HG02943 (cell line): Measurements from ENCODE around the gene TMEM115.

Experiments used
- ATAC-seq: cut with Tn5 transposase; IDR thresholded peaks from one replicate; pipeline ENCODE4 v1.9.1; 2021; ENCODE audit warnings: mild to moderate bottlenecking, low read depth, moderate library complexity; ENCODE audit not compliant: unreplicated experiment

Gene TMEM115

DNA sequence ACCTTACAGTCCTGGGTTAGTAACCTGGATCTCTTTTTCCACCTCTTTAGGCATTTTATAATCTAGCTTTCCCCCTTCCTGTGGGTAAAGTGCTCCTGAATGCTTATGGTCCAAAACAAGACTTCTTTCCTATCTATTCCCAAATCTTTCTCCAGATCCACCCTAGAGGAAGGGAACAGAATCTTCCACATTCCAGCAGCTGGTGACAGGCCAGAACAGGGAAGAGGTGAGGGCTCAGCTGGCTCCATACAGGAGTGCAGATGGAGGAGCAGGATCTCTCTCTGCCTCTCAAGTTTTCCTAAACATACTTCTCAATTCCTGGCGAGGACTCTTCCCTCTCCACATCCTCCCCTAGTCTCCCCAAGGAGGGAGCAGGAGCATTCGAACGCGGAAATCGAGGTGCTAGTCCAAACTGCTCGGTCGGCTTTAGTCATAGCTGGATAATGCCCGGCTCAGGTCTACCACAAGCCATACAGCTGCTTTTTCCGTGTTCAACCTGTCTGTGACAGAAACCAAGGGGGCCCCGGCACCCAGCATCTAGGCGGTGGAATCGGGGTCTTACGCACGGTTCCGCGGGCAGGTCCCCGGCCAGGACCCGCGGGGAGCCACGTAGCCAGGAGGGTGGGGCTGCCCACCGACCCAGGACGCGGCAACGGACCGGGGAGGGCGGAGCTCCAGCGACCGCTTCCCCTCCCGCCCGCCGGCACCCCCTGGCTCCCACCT lies 22.7 kb downstream of the TMEM115 start:
- peak; percentile 31 for ATAC-seq

DNA sequence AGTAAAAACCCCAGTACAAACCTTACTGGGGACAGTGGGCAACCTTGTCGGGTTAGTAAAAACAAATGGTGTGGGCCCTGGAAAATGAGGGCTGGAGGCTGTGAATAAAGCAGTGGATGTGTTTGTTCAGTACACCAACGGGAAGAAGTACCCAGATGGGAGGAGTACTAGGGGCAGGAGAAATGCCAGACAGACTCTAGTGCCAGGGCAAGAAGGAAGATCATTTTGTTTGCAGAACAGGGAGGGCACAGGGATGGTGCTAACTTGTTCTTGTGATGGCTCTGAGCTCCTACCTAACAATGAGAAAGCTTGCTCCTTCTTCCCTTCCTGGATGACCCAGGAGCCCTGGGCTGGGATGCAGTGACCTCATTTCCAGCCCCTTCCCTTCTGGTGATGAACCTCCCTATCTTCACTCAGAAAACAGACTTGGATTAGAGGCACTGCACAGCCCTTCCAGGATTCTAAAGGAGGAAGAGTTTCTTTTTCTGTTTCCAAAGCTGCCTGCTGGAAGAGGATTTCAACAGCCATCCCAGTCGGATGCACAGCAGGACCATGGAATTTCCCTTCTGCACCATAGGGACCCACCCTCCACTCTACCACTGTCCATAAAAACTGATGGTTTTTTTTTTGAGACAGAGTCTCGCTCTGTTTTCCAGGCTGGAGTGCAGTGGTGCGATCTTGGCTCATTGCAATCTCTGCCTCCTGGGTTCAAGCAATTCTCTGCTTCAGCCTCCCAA lies 24.8 kb downstream of the TMEM115 start:
- no peak for ATAC-seq

DNA sequence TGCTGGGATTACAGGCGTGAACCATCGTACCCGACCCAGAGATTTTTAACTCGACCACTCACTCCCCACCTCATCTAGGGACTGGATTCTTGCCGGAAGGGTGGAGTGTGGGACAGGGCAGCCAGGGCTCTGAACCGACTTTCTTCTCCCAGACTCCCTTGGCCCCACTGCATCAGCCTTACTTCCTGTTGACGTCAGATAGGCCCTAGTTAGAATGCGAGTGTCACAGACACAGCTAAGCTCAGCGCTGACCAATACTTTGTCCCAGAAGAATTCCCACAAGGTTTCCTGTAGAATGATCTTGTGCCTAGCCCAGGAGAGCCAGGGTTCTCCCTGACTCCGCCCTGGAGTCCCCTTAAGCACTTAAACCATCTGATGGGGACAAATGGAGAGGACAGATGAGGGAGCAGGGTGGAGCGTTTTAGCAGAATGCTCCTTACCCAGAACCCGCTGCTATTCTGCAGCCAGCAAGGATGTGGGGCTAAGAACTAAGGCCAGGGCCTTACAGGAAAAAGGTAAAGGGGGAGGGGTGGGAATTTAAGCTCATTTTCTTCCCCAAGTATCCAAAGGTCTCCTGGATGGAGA lies 25.5 kb downstream of the TMEM115 start:
- ATAC-seq = no peak

DNA sequence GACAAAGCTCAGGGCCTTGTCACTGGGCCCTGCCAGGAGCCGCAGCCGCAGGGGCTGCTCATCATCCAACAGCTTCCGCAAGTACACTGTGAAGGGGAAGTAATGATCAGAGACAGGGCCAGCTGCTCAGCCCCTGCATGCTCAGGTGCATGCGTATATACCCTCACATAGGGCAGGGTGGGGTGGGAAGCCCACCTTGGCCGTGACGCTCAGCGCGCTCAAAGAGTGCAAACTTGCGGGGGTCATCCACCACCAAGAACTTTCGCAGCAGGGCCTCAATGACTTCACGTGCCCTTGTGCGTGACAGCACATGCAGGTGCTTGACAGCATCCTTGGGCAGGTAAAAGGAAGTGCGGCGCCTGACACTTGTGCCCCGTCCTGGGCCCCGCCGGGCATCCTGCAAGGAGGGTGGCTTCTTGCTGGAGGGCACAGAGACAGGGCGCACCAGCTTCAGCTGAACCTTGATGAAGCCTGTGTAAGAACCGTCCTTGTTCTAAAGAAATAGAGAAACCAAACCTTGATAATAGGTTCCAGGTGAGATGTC lies 27.9 kb downstream of the TMEM115 start:
- ATAC-seq = no peak

DNA sequence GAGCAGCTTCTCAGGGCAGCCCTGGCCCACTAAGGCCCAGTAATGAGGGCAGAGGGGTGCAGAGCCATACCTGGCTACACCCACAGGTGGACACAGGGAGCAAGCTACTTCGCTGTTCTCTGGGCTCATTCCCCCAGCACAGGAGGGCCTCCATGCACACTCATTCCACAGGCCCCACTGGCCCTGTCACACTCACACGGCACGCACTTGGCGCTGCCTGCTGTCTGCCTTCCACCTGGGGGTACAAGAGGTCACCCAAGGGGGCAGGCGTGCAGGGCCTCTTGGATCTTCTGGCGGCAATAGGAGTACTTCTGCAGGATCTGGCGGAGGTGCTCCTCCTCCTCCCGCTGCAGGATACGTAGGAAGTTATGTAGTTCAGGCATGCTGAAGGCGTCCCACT lies 29.0 kb downstream of the TMEM115 start:
- ATAC-seq = no peak

DNA sequence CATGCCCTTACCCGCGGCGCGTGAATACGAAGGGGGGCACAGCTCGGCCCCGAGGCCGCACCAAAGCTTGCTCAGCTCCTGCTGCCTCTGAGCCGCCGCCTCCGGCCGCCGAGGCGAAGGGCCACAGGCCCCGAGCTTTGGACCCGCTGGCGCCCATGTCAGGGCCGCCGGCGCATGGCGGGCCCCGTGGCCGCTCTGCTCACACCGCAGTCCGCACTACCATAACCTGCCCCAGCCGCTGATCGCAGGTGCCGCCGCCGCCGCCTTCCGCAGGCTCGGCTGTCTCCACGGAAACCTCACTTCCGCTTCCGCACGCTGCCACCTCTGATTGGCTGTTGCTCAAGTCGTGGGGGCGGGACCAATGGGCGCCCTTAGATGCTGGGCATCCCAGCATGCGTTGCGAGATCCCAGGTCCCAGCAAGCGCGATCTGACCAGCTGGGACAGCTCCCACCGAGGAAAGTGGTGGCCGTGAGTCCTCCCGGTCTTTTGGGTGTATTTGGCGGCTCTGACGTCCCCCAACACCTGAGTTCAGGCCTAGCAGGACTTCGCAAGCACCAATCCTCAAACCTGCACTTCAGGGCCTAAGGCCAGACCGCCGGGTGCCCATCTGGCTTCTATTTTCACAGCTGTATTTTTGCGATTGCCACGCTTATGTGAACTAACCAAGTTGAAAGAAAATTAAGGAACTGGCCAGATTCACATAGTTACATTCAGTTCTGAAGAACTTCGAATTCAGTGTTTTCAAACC lies 31.2 kb downstream of the TMEM115 start, which contains the start of gene TUSC2:
TUSC2 (minus strand) TSS at position 281 of the 749 bp plus-strand sequence; CDS start at position 157, 124 bp downstream.
- peak; percentile 87 for ATAC-seq

DNA sequence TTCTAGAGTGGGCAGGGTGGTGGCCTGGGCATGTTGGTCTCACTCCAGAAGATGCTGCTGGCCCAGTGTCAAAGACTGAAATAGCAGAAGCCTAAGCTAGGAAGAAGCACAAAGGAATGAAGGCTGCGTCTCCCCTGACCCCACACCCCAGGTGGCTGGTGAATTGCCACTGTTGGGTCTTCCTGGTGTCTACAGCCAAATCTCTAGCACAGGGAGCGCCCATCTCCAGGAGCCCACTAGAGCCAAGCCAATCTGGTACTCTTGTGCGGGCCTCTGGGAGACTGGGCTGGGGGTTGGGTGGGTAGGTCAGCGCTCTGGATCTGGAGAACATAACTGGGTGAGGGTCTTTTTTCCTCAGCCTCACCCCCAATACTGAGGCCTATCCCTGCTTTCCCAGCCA lies 32.2 kb downstream of the TMEM115 start:
- ATAC-seq = no peak

DNA sequence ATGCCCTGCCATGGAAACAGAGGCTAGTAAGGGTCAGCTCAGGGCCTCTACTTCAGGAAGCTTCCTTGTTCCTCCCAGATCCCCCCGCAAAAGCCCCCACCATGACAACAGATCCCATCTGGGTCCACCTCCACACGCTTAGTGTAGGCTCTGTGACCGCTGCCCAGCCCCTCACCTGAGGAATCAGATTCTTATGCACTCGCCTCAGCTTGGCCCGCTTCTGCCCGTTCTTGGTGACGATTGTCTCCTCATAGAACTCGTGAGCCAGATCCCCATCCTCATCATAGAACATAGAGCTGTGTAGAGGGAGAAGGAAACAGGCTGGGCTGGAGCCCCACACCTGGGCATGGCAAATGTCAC lies 33.2 kb downstream of the TMEM115 start:
- ATAC-seq = no peak

DNA sequence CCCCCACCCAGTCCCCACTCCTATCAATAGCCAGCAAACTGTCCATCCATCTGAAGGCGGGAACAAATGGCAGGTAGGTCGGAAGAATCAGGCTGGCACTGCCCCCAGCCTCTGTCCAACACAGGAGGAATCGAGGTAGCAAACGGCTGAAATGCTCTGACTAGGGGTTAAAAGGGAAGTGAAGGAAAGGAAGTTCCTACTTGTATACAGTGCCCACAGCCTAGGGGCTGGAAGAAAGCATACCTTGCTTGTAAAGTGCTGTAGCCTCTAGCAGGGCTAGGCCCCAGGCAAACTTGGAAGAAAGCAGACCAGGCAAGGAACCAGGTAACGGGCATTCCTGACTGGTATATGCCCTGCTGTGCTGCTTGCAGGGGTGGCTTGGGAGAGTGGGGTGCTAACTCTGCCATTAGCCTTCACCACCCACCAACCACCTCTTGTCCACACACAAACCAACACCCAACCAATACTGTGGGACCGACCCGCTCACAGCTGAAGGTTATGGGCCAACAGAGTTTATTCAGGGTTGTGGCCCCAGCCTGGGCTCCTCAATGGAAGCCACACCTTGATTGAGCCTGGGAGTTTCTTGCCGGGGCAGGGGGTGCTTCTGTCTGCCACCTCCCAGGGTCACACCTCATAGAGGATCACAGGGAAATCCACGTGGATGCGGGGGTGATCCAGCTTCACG lies 33.7 kb downstream of the TMEM115 start:
- ATAC-seq = no peak

DNA sequence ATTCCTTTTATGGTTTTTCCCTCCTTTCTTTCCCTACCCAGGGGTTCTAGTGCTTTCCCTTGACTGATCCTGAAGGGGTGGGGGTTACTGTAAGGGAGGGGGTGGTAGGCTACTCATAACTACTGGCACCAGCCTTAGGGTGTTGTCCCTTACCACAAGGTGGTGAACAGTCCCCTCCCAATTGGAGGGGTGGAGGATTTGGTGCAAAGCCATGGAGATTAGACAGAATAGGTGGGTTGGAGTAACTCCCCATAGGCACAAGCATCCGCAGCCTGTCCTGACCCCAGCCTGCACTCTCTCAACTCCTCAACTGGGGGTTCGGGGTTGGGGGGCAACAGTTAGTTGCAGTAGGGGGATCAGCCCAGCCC lies 34.2 kb downstream of the TMEM115 start:
- no peak for ATAC-seq

DNA sequence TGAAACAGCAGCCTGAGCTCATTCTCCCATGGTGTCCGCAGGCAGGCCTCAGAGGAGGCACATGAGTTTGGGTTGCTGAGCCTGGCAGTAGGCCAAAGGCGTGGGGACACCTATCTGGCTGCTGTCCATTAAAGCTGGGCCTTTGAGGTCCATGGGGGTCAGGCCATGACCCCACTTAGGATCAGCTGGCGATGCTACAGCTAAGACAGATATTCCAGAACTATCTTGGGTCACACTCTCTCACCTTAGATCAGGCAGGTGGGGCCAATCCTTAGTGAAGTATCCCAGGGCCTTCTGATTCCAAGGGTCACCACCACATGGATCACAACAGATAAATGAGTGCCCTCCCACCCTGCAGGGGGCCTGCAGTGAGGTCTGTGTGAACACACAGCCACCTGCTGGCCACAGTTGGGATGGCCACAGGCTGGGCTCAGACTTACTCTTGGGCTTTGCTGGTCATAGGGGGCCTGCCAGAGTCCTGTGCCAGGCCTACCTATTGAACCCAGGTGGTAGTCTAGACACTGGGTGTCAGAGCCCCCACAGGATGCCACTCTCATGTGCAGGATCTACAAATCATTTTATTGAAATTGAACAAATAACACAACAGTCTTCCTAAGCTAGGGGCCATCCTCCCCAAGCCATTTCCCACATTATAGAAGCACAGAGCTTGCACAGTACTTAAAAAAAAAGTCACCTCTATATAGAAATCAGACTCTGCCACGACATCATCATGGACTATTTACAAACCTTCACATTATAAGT lies 34.8 kb downstream of the TMEM115 start:
- ATAC-seq = no peak

DNA sequence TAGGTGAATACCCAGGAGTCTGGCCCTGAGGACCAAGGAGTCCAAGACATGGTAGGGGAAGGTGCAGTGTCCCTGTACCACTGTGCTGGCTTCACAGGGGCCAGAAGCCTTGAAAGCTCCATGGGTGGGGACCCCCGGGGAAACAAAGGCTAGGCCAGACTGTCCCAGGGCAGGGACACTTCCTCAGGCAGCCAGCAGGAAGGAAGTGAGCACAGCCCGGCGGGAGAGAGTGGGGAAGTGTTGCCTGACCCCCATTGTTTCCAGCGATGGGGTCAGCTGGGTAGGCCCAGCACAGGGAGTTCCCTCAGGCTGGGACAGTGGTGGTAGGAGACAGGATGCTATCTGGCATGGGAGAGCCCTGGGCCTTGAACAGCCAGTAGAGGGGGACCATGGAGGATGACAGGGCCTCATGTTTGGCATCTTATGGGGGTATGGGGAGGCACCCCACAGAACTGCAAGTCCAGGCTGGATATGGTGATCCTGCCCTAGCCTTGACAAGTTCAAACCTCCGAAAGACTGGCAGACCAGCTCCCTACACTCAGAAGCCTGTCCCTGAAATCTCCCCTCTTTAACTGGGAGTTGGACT lies 35.6 kb downstream of the TMEM115 start:
- ATAC-seq = no peak

DNA sequence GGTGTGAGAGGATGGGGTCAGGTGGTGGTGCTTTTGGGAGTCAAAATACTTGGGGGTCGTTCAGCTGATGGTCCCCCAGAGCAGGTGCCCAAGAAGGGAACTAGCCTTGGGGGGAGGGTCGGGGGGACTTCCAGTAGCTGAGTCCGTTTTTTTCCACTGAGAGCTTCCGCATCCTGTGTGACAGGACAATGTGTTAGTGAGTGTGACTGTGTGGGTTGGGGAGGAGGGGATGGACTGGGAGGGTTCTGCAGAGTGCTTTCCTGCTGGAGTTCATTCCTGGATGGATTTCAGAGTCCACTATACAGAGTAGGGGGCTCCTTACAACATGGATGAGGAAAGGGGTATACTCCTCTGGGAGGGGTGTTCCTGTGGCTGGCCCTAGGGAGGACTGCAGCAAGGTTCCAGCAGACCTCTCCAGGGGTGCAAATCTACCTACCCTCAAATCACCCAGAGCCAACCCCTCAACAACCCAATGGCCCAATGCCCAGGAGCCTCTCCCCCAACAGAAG lies 36.2 kb downstream of the TMEM115 start:
- no peak for ATAC-seq

DNA sequence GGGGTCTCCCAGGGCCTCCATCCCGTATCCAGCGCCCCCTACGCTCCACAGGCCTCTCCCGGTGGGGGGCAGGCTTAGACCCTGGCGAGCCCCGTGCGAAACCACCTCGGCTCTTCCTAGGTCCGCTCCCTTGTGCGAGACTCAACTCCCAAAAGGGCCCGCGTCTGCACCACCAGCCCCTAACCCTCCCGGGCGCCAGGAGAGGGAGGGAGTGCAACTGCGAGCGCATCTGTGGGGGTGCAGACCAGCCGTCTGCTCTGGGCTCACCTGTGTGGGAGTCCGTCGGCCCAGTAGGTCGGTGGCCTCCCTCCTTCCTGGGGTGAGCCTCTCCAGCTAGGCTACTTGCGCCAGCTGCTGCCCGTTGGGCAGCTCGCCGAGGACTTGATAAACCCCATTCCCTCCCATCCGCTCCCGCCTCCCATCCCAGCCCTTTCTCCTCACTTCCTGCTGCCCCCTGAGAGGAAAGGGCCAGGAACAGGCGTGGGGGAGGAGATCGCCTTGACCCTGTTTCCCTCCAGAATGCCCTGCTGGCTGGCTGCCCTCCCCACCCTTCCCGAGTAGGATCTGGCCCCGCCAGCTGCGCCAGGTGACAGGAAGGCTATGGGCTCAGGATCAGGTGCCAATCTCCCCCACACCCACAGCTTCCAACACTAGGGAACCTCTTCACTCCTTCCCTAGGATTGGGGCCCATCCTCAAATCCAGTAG lies 36.8 kb downstream of the TMEM115 start, which contains the start of gene HYAL2:
HYAL2 (minus strand) TSS at position 360 of the 706 bp plus-strand sequence. CDS start 2,256 bp downstream, outside the sequence.
- ATAC-seq = no peak

DNA sequence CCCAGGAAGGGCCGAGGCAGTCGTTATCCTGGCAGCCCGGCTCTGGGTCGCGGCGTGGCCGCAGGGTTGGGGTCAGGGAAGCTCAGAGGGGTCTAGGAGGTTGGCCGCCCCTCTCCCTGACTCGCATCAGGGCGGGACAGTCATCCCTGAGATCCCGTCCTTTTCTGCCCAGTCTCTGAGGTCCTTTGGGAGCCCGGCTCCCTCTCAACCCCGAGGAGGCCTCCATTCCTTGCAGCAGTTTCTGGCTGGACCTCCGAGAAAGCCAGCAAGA lies 37.3 kb downstream of the TMEM115 start:
- no peak for ATAC-seq

DNA sequence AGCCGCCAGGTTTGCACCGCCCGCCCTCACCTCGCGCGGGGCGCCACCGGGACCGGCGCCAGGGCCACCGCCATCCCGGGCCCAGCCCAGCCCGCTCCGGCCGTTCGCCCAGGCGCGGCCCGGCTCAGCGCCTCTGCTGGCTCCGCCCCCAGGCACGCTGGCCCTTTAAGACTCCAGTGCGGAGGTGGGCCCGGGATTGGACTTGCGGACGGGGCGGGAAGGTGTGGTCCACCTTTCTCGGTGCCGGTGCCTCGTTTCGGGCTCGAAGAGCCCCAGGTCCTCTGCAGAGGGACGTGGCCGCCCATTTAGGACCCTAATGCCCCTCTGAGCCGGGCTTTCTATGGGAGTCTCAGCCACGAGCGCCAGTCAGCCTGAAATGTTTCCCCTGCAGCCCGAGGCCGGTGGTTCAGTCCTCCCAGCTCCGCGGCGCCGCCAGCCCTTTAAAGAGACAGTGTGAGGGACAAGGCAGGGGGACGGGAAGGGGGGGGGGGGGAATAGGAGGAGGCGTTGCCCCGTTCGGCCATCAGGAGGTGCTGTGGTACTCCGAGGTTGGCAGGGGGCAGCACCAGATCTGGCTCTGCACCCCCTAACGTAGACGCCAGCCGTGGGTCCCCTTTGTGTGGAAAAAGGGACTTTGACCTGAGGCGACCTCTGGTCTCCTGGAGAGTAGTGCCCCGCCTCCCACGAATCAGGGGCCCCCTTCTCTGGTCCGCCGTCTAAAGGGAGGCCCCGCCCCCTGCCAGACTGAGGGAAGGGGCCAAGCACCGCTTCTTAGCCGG lies 37.8 kb downstream of the TMEM115 start:
- ATAC-seq = peak; percentile 77

DNA sequence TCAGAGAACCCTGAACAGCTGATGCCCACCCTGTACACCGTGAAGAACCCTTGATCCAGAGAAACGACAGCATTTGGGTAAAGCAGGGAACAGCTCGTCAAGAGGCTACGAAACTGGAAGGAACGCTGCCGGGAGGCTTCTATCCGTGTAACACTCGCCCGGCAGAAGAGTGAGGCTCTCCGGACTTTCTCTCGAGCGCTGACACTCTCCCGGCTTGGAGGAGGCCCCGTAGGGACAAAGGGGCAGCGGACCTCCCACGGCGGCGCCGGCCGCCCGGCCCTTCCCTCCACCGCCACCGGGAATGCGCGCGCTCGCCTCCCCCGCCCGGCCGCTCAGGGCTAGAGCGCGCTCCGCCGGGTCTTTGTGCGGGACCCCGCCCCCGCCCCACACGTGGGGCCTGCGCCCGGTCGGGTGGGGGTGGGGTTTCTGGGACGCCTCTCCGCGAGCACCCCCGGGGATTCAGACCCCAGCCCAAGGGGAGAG lies 38.4 kb downstream of the TMEM115 start:
- ATAC-seq = peak; percentile 39
